Fibroblast of lung (primary cell): ENCODE data around the gene INPP5A.

Experiments used
- CTCF ChIP-seq, 2 donors: IDR thresholded peaks in 1 of 2; conservative IDR thresholded peaks in 1 of 2; 1 replicate in 1 of 2; 2 replicates in 1 of 2; pipeline ENCODE4 v1.5.1; 2011 to 2012; ENCODE audit warnings: low read length in 2 of 2, control low read depth in 1 of 2, inconsistent platforms in 1 of 2, low read depth in 1 of 2, mild to moderate bottlenecking in 1 of 2
- EZH2 ChIP-seq: IDR thresholded peaks from 2 replicates; pipeline ENCODE4 v1.5.1; 2012; ENCODE audit warnings: low read length, control low read depth, mild to moderate bottlenecking; ENCODE audit errors: missing control alignments

DNA sequence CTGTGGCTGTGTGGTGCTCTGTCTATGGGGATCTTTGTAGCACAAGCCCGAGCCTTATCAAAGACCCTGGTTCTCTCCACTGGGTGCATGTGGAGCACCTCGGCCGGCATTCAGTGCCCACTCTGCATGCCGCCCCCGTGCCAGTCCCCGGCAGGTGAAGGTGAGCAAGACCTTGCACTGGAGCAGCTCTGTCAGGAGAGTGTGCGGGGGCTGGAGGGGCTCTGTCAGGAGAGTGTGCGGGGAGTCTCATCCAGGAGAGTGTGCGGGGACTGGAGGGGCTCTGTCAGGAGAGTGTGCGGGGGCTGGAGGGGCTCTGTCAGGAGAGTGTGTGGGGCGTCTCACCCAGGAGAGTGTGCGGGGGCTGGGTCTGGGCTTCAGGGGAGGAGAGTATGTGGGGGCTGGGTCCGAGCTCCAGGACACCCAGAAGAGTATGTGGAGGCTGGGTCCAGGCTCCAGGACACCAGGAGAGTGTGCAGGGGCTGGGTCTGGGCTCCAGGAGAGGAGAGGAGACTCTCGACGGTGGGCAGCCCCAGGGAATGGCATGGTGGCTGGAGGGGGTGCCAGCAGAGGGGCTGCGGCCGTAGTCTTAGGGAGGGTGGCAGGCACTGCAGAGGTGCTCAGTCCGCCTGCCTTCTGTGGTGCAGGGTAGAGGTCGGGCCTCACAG is 40.8 kb downstream of the INPP5A start:
- TF ChIP-seq EZH2 (no peak), CTCF (conservative IDR thresholded peaks at IDR 0.05 in 1 of 2, IDR thresholded peaks at IDR 0.05 in 1 of 2; ENCODE audit: low read depth in 1 of 2, low read length in 2 of 2) (no peak)
